CD1c-positive myeloid dendritic cell (primary cell): ENCODE data around the gene PEX1.
"Not testable (repeated sequence)": the region's sequence is repeated elsewhere in the genome, so short reads cannot be mapped to it uniquely, and the experiment has no call there.

Source experiments
- DNase-seq: peaks from one replicate; pipeline ENCODE4 v3.0.0-alpha.2; 2016; ENCODE audit errors: extremely low spot score

PEX1 gene

DNA sequence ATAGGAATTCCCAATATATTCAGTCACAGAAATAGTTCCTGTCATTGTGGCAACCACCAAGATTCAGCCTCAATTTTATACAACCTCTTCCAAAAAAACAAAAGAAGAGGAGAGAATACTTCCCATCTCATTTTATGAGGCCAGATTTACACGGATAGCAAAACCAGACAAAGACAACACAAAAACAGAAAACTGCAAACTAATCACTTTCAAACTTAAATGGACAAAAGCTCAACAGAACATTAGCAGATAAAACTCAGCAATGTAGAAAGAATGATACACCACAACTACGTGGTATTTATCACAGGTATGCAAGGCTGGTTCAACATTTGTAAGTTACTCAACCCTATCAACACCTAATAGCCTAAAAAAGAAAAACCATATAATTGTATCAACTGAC lies 22.0 kb downstream of the PEX1 start:
- DNase-seq = no peak

DNA sequence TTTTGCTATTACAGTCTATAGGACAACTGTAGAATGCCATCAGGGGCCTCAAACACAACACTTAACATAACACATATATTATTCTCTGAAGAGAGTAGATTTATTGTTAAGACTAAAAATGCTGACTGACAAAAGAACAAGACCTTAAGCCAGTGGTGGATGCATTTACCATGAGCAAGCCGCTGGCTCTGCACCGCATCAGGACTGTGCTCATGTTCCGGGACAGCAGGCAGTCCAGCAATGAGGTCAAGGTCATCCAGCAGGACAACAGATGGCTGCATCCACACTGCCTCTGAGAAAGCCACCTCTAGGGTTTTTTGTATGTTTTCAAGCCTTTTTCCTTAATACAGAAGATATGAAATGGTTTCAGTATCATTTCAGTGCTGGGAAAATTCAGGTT lies 23.8 kb downstream of the PEX1 start:
- DNase-seq = no peak

DNA sequence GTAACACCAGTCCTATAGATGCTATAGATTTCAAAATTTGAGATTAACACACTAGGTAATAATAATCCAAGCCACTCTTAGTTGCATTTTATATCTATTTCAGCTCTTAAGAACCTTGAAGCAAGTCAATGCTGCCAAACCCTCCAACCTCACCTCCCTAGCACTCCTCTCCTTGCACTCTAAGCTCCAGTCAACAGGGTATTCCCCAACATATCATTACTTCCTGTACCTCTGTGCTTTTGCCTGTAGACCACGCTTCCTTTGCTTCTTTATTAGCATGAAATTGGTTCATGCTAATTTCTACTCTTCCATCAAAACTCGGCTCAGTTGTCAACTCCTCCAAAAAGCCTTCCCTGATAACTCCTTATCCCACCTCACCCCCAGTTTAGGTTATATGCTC lies 24.6 kb downstream of the PEX1 start:
- DNase-seq = no peak

DNA sequence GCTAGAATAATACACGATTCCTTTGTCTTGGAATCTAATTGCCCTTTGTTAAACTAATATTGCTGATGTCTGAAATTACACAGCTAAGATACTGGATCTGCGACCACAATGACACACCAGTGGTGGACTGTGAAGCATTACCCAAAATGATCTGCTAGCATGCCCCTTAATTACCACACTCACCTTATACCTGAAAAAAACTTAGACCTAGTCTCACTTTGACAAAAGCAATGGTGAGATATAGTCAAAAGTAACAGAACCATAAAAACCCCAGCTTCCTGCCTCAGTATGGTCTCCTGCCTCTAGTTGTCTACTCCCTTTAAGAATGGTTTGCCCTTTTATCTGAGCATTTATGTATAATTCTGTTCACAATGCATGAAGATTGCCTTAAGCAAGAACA lies 29.8 kb downstream of the PEX1 start:
- DNase-seq = no peak

DNA sequence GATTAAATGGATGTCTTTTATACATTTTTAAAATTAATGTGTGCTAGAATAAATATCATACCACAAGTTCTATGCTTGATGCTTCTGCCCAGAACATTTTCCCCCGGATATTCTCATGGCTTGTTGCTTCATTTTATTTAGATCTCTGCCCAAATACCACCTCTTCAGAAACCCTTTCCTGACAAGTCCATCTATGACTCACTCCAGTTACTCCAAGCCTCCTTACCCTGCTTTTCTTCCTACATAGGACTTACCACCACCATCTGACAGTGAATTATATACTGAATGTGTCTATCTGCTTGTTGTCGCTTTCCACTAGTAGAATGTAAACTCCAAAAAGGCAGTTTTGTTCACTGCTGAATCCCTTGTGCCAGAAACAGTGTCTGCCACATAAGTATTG lies 31.4 kb downstream of the PEX1 start:
- DNase-seq = no peak

DNA sequence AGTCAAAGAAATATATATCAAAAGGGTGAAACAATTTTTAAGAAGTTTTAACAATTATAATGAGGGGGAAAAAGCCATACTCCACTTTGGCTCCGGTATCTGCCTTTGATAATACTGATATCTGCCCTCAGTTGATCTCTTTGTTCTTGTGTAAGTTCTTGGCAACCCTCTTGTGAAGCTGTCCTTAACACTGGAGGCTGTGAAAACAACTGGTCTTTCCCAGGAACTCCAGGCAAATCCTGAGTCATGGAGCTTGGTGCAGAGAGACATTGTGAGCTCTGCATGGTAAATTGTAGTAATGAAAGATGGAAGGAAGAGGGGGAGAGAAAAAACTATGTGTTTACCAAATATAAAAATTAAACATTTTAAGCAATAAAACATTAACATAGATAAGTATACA lies 38.7 kb downstream of the PEX1 start:
- DNase-seq = no peak

DNA sequence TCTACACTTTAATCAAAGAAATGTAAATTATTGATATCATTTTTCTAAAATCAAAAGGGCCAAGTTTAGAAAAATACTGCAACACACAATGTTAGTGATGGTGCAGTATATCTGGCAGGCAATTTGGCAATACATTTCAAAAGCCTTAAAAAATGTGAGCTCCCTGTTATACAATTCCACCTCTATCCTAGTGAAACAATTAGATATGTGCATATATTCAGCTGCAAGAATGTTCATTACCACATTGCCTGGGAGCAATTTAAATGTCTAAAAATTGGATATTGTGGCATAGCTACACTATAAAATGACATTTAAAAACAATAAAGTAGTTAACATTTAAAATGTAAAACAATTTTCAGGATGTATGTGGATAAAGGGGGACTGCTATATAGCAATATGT lies 40.5 kb downstream of the PEX1 start:
- DNase-seq = no peak

DNA sequence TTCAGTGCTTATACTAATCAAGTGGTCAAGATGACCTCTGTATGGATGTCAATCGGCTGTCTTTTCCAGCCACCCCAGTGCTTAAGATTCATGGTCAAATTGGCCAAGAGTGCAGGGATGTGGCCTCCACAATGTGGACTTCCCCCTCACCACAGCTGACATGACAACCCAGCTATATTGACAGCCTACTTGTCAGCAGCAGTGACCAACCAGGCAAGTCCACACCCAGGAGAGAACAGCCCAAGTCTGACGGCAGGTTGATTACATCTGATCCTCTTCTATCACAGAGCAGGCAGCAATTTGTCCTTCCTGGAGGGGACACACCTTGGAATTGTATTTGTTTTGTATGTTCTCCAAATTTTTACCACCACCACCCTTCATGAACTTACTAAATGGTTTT lies 42.3 kb downstream of the PEX1 start:
- DNase-seq = no peak

DNA sequence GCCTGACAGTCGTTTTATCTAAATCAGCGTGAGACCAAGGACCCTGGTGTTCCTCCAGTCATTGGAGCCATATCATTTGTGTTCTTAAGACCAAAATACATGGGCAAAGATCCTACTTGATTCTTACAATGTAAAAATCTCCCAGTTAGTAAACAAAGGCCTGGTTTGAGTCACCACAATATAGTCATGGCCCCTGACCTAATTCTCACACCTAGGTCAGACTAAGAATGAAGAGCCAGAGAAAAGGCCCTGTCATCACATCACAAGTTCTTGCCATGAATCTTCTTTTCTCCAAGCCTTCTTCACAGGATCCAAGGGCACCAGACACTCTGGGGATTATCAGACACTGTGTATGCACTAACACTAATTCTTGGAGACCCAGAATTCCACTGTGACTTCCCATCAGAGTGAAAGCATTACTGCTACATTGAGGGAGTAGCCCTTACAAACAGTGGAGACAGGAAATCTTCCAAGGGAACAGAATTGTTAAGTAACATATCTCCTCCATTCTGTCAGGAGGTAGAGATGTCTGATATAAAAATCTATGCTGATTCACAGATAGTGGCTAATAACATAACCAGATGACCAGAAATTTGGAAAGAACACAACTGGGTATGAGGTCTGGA lies 42.9 kb downstream of the PEX1 start:
- DNase-seq = no peak

DNA sequence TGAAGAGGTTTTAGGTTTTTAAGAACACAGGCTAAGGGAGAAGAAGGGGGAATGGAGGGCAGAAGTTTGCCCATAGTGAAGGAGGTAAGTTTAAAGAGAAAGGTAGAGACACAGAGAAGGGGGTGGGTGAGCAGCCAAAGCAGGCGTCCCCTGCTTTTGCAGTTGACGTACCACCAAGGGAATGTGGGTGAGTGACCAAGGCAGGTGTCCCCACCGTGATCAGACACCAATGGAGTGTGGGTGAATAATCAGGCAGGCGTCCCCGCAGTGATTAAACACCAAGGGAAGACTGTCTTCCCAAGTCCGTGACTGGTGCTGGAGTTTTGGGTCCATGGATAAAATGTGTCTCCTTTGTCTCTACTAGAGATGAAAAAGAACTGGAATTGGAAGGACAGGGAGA lies 44.1 kb downstream of the PEX1 start:
- DNase-seq = not testable (repeated sequence)

DNA sequence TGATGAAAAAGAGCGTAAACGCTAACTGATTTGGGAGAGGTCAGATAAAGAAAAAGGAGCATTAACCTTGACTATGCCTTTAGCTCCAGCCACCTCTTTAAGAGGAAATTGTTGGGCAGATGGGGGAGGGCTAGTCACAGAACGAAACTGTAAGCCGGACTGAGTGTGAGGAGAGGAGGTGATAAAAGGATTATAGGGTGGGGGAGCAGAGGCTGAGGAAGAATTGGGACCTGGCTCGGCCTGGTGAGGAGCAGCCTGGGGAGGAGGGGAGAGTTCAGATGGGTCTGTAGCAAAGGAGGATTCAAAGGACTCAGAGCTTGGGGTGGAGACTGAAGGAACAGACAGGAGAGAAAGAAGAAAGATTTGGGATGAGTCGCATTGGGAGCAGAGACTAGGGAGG lies 44.7 kb downstream of the PEX1 start:
- DNase-seq = not testable (repeated sequence)

DNA sequence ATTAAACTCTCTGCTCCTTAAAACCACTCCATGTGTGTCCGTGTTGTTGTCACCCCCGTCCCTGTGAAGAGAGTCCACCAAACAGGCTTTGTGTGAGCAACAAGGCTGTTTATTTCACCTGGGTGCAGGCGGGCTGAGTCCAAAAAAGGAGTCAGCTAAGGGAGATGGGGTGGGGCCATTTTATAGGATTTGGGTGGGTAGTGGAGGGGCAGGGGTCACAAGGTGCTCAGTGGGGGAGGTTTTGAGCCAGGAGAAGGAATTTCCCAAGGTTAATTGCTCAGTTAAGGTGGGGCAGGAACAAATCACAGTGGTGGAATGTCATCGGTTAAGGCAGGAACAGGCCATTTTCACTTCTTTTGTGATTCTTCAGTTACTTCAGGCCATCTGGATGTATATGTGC lies 49.2 kb downstream of the PEX1 start:
- DNase-seq = not testable (repeated sequence)

DNA sequence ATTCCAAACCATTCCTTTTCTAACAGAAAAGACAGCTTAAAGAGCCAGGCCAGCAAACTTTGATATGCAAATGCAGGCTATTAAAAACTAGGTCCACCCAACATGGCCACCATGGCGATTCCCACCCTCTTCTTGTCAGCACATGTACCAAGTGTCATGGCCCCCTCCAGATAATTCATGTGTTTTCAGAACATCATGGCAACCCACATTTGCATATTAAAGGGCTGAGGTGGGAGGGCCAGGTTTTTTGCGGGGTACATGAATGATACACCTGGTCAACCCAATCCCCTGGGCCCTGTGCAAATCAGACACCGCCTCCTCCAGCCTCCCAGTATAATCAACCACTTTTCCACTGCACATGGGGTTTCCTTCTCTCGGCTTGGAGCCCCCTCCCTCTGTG lies 49.6 kb downstream of the PEX1 start:
- DNase-seq = no peak

DNA sequence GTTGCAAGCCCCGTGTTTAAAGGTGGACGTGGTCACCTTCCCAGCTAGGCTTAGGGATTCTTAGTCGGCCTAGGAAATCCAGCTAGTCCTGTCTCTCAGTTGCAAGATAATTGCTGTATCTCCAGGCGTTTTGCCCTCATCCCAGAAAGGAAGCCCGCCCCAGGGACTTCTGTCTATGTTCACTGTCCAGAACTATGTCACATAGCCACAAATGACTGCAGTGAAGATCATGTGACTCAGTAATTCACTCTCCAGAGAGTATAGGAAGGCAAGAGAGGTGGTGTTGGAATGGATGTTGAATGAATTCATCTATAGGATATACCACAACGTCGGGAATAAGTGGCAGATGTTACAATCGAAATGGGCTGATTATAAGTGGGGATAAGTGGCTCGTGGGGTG lies 50.2 kb downstream of the PEX1 start:
- no peak for DNase-seq

DNA sequence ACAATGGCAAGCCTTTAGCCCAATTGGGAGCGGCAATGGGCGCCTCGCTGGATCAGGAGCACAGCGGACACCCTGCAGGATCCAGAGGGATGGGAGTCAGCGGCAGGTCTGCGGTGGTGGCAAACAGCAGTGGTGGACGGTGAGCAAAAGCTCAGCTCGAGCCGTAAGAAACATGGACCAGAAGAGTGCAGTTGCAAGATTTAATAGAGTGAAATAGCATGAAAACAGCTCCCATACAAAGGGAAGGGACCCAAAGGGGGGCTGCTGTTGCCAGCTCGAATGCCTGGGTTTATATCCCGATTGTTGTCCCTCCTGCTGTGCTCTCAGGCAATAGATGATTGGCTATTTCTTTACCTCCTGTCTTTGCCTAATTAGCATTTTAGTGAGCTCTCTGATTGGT lies 50.6 kb downstream of the PEX1 start, which contains the start of gene ERVW-1:
Gene ERVW-1, minus strand, starts transcription at position 266 of the 400 bp plus-strand sequence. CDS start 7,565 bp downstream, outside the sequence.
- DNase-seq = not testable (repeated sequence)

DNA sequence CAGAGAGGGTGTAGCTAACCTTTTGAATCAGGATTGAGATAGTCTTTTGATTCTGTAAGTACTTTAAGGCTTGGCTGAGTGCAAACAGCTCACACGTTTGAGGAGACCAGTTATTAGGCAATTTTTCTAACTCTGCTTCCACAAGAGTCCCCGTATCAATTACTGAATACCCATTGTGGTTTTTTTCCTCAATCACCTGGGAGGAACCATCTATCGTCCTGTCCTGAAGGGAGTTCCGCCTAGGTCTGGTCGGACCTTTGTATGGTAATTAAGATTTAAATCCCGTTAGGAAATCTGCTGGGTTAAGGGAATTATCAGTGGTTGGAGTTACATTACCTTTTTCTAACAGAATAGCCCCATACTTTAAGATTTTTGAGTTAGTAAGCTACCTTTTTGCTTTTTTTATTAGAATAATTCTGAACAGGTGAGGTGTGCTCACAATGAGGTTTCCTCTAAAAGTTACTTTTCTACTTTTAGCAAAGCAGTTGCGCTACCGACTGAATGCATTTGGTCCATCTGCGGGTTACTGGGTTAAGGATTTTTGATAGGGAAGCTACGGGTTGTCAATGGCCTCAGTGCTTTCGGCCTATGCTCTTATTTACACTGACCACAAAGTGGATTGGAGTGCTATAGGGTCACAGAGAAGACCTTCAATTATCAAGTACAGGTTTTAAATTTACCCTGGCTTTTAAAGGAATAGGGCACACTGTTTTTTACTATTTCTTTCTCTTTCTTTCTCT lies 52.3 kb downstream of the PEX1 start:
- not testable (repeated sequence) for DNase-seq

DNA sequence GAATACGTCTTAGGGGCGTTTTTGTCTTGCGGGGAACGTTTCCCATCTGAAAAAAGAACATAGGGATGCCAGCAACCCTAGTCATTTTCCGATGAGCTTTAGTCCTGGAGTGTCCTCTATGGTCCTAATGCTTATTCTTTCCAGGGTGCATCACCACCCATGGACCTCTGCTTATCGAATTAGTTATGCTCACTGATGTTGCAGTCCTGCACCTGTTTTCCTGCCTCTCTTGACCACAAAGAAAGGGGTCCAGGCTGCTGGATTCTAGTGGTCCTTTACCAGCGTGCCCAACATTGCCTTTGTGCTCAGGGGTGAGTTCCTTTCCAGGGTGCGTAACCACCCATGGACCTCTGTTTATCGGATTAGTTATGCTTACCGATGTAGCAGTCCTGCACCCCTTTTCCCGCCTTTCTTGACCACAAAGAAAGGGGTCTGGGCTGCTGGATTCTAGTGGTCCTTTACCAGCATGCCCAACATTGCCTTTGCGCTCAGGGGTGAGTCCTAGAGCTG lies 53.0 kb downstream of the PEX1 start:
- not testable (repeated sequence) for DNase-seq

DNA sequence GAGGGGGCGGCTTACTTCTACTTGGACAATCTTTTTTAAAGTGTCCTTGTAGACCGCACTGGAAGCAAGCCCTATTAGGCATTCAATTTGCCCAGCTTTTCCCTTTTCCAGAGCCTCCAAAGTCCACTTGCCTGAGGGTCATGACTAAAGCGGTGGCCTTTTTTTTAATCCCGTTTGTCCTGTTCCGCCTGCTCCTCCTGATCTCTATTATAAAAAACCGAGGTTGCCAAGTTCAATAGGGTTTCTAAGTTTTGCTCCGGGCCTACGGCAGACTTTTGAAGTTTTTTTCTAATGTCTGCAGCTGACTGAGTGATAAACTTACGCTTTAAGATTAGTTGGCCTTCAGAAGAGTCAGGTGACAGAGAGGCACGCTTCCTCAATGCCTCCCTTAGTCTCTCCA lies 54.3 kb downstream of the PEX1 start:
- DNase-seq = not testable (repeated sequence)

DNA sequence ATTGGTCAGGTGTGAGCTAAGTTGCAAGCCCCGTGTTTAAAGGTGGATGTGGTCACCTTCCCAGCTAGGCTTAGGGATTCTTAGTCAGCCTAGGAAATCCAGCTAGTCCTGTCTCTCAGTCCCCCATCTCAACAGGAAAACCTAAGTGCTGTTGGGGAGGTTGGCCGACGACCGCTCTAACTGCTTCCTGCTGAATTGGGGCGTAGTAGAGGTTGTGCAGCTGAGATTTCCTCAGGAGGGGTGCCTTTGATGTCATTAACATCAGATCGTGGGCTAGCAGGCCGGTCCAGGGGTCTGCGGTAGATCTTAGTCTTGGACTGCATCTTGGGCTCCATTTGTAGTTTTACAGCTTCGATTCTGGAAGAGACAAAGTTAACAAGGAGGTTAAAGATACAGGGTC lies 59.7 kb downstream of the PEX1 start:
- DNase-seq = not testable (repeated sequence)

DNA sequence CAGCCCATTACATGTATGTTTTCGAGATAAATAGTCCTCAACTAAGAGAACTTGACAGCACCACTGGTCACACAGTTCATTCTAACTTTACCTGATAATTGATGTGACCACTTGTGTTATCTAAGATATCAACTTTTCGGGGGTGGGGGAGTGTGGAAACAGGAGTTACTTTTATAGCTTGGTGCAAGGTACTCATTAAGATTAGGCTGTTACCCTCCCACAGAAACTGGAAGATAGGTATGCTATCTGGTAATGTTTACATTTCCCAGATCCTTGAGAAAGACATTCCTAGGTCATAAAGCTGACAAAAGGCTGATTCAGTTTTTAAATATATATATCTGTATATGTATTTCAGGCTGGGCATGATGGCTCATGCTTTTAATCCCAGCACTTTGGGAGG lies 61.6 kb downstream of the PEX1 start:
- no peak for DNase-seq

DNA sequence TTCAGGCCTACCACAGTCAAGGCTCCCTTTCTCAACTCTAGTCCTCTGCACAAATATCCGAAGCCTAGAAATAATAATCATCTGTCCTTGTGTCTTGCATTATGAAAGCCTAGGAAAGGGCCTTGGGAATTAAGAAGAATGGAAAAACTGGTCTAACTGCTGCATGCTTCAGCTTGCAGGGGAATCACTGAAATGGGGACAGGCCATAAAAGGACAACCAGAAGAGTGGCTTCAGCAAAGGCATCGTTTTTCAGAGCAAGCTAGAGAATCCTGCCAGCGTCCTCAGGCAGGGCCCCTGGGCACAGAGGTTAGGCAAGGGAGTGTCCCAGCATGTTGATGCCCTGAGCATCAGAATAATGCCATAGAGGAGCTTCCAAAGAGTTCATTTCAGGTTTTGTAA lies 63.8 kb downstream of the PEX1 start:
- DNase-seq = no peak

DNA sequence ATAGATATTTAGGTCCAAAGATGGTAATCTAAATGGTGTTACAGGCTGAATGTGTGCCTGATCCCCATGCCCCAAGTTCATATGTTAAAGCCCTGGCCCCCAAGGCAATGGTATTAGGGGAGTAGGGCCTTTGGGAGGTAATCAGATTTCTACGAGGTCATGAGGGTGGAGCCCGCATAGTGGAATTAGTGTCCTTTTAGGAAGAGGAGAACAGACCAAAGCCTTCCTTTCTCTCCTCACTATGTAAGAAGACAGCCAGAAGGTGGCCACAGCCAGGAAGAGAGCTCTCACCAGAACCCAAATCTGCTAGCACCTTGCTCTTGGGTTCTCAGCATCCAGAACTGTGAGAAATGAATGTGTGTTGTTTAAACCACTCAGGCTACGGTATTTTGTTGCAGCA lies 65.8 kb downstream of the PEX1 start:
- no peak for DNase-seq
